Raji (cell line): ENCODE data around the gene ZG16.

ENCODE experiments used
- POLR2A ChIP-seq: IDR thresholded peaks from 2 replicates; pipeline ENCODE4 v1.6.1; 2011; ENCODE audit warnings: low read depth, low read length, control low read depth; ENCODE audit not compliant: insufficient read depth

Gene ZG16

GRCh38 chr16:29775742-29776408 lies 2.2 kb upstream of the ZG16 start:
- no peak for TF ChIP-seq POLR2A

GRCh38 chr16:29779474-29779873 lies 1.4 kb downstream of the ZG16 start:
- no peak for TF ChIP-seq POLR2A

- TF ChIP-seq POLR2A, result no peak
These were observed 6.1 kb downstream of the ZG16 start for GRCh38 chr16:29784157-29784556.

GRCh38 chr16:29784901-29785500 lies 6.9 kb downstream of the ZG16 start:
- TF ChIP-seq POLR2A, result no peak

- TF ChIP-seq POLR2A, result no peak
These were observed 11.7 kb downstream of the ZG16 start for GRCh38 chr16:29789775-29790182.

DNA sequence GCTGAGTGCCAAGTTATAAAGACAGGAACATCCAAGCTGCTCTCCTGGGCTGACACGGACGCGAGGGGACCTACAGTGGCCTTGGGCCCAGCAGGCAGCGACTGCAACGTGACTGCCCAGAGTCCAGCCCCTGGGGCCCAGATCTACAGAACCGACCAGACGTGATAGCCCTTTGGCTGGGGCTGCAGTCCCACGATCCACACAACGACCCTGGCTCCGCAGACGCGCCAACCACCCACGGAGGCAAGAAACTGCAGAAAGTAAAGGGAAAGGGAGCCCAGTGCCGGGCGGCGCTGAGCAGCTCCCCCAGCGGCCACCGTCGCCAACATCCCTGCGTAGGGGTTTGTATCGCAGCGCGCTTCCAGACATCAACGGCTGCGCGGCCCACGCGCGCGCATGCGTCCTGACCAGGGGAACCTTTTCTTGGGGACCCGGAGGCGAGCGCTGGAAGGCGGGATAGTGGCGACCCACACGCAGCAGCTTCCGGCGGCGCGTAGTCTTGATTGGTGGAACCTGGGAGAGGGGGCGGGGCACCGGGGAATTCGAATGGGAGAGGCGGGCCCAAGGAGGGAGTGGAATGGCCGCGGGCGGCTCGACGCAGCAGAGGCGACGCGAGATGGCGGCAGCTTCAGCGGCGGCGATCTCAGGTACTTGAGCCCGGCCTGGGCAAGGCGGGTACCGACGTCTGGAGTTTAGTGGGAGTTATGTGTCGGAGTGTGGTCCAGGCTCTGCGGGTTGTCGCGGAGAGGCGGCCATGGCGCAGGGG lies 12.3 kb downstream of the ZG16 start, which contains the start of gene KIF22:
Gene KIF22 (plus strand): TSS at position 569 of the 766 bp plus-strand sequence. CDS start 9 bp downstream, at position 578.
- TF ChIP-seq POLR2A, result peak; percentile 91

DNA sequence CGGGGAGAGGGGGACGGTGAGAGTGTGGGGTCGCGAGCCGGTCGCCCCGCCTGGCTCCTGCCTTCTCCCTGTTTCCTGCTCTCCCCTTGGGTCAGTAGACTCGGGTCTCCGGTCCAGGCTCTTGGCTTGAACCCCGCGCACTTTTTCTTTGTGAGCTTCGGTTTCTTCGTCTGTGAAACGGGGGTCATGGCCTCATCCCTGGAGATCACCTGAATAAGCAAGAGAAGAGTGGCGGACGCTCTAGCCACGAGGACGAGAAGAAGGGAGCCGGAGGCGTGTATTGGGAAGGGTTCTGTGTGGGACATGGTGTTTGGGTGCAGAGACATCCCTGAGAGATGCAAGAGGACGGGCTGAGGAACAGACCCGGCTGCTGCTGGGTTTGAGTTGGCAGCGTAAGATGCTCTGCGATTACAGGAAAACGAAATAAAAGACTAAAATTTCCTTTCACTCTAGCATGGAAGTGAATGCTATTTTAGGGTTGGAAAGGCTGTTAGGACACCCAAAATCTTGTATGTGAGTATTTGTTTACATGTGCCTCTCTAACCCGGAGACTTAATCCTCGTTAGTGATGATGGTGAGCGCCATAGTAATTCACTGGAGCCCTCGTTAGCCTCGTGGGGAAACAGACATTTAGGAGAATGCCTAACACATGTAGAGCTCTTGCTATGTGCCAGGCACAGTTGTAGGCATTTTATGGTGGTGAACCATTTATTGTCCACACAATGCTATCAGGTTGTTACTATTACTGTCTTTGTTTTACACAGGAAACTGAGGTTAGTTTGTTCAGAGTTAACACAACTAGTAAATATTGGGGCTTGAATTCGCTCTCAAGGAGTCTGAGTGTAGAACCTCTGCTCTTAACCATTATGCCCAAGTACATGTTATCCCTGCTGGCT lies 13.1 kb downstream of the ZG16 start:
- no peak for TF ChIP-seq POLR2A

DNA sequence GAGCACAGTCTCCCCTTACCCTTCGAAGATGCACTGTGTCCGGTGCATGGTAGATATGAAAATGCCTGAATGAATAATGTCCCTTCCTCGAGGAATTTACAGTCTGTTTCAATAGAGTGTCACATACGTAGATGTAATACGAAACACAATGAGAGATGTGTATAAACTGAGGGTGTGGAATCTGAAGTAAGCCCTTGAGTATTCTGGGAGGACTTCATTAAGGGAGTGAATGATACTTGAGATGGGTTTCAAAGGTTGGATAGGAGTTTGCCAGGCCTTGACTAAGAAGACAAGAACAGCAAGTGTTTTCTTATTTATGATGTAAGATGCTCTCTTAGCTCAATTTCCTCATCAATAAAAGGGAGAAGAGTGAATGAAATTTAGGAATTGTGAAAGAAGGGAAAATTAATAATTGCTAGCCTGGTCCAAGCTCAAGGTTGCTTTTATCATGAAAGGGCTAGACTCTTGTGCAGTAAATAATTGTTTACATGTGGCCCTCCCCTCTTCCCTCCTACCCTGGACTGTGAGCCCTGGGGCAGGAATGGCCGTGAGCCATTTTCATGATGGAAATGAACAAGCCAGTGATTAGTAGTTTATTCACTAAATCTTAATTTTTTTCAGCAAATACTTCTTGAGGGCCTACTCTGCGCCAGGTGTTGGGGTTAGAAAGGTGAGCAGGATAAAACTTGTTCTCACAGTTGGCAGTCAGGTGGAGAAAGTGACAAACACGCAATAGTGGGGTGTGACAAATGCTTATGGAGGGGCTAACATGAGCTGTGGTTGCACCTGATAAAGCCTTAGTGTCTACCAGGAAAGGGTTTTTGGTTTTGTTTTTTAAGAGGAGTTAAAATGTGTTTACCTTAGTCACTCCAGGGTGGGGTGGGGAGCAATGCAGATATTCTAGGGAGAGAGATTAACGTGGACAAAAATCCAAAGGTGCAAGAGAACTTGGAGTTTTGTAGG lies 14.1 kb downstream of the ZG16 start:
- no peak for TF ChIP-seq POLR2A

- no peak for TF ChIP-seq POLR2A
These were observed 16.2 kb downstream of the ZG16 start for GRCh38 chr16:29794231-29794710.

DNA sequence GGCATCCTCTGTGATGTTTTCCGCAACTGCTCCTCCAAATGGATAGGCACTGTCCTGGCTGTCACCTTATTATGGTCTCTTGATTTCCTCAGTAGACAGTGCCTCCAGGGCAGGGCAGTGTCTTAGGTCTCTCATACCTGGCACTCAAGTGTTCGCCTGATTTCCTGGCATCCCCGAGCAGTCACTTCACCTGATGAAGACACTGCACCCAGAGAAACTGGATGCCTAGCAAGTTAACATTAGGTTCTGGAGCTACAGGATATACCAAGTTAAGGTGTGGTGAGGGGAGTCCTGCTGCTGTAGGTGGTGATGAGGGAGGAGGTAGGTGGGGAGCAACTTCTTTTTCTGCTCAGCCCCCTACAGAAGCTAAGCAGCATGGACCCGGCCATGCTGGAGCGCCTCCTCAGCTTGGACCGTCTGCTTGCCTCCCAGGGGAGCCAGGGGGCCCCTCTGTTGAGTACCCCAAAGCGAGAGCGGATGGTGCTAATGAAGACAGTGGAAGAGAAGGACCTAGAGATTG lies 24.4 kb downstream of the ZG16 start:
- no peak for TF ChIP-seq POLR2A

GRCh38 chr16:29804020-29804419 lies 26.0 kb downstream of the ZG16 start:
- no peak for TF ChIP-seq POLR2A

DNA sequence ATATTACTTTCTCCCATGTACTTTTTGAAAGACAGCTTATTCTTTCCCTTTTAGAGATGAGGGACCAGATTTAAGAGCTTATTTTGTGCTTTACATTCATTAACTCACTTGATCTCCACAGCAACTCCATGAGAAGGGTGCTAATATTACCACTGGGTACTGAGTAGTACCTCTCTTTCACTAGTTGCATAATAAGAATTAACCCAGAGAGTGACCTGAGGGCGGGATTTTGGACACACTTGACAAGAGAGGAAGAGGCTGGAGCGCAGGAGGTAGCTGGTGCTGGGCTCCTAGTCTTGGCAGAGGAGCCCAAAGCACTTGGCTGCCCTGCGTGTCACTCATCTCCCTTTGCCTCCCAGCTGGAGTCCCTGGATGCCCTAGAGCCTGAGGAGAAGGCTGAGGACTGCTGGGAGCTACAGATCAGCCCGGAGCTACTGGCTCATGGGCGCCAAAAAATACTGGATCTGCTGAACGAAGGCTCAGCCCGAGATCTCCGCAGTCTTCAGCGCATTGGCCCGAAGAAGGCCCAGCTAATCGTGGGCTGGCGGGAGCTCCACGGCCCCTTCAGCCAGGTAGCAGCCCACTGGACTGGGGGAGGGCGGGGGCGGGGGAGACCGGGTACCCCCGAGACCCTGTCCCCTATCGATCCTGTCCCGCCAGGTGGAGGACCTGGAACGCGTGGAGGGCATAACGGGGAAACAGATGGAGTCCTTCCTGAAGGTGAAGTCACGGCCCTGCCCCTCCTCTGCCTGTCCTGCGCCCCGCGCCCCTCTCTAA lies 26.6 kb downstream of the ZG16 start:
- TF ChIP-seq POLR2A, result 0 out of 2 replicates have a peak, but pooled peaks have one; percentile 4
